Neuronal stem cell (in vitro differentiated cells): ENCODE results near the gene ABCC4.

Experiments used
- DNase-seq: peaks from one replicate; pipeline ENCODE4 v3.0.0-alpha.2; 2013; ENCODE audit warnings: low spot score
- H2AFZ ChIP-seq: one replicate; pipeline ENCODE4 v1.6.1; 2013; ENCODE audit warnings: mild to moderate bottlenecking, low read length, inconsistent platforms
- H2AK5ac ChIP-seq: 2 replicates; pipeline ENCODE4 v1.6.1; 2013; ENCODE audit warnings: low read depth, mild to moderate bottlenecking, inconsistent platforms, low read length, moderate library complexity, mixed read lengths
- H2BK120ac ChIP-seq: 2 replicates; pipeline ENCODE4 v1.6.1; 2013; ENCODE audit warnings: low read depth, mild to moderate bottlenecking, inconsistent platforms, low read length, moderate library complexity, mixed read lengths
- H2BK12ac ChIP-seq: one replicate; pipeline ENCODE4 v1.6.1; 2013; ENCODE audit warnings: low read length, inconsistent platforms
- H2BK15ac ChIP-seq: 2 replicates; pipeline ENCODE4 v1.6.1; 2013; ENCODE audit warnings: mild to moderate bottlenecking, low read length, inconsistent platforms, mixed read lengths
- H2BK5ac ChIP-seq: one replicate; pipeline ENCODE4 v1.6.1; 2013; ENCODE audit warnings: inconsistent platforms, mild to moderate bottlenecking, low read length, moderate library complexity
- H3K14ac ChIP-seq: one replicate; pipeline ENCODE4 v1.6.1; 2013; ENCODE audit warnings: low read length, inconsistent platforms
- H3K18ac ChIP-seq: 2 replicates; pipeline ENCODE4 v1.6.1; 2013; ENCODE audit warnings: low read length, inconsistent platforms
- H3K23ac ChIP-seq: 2 replicates; pipeline ENCODE4 v1.6.1; 2013; ENCODE audit warnings: low read depth, mild to moderate bottlenecking, mixed read lengths, low read length, inconsistent platforms; ENCODE audit not compliant: poor library complexity
- H3K27ac ChIP-seq: replicated peaks from 3 replicates; pipeline ENCODE4 v1.5.1; 2013; ENCODE audit warnings: low read length, inconsistent platforms
- H3K27me3 ChIP-seq, 3 experiments: 2 replicates each; pipeline ENCODE4 v1.6.1; 2013; ENCODE audit warnings: low read length in 3 of 3, mild to moderate bottlenecking in 2 of 3, inconsistent platforms in 1 of 3, low read depth in 1 of 3, mixed read lengths in 1 of 3, moderate library complexity in 1 of 3; ENCODE audit not compliant: control insufficient read depth in 3 of 3, insufficient read depth in 3 of 3
- H3K36me3 ChIP-seq, 2 donors: replicated peaks in 1 of 2; 2 replicates each; pipeline ENCODE4 v1.6.1; 2013; ENCODE audit warnings: low read length in 2 of 2; ENCODE audit not compliant: control insufficient read depth in 2 of 2, insufficient read depth in 2 of 2
- H3K4ac ChIP-seq: 2 replicates; pipeline ENCODE4 v1.6.1; 2013; ENCODE audit warnings: inconsistent platforms, mild to moderate bottlenecking, low read length, moderate library complexity
- H3K4me1 ChIP-seq, 2 donors: 1 replicate in 1 of 2; 2 replicates in 1 of 2; pipeline ENCODE4 v1.6.1; 2013; ENCODE audit warnings: low read length in 2 of 2, low read depth in 1 of 2; ENCODE audit not compliant: control insufficient read depth in 2 of 2, insufficient read depth in 1 of 2
- H3K4me2 ChIP-seq: one replicate; pipeline ENCODE4 v1.6.1; 2013; ENCODE audit warnings: mild to moderate bottlenecking, low read length, inconsistent platforms; ENCODE audit not compliant: insufficient read depth, poor library complexity, severe bottlenecking
- H3K4me3 ChIP-seq, 2 donors: 2 replicates each; pipeline ENCODE4 v1.5.1; 2013; ENCODE audit warnings: low read length in 2 of 2, mild to moderate bottlenecking in 2 of 2, inconsistent platforms in 1 of 2, moderate library complexity in 1 of 2
- H3K79me1 ChIP-seq: one replicate; pipeline ENCODE4 v1.6.1; 2013; ENCODE audit warnings: low read depth, mild to moderate bottlenecking, inconsistent platforms, low read length, moderate library complexity
- H3K9ac ChIP-seq: one replicate; pipeline ENCODE4 v1.6.1; 2013; ENCODE audit warnings: mild to moderate bottlenecking, low read depth, low read length, inconsistent platforms; ENCODE audit not compliant: poor library complexity
- H3K9me3 ChIP-seq, 2 donors: replicated peaks in 1 of 2; 2 replicates each; pipeline versions ENCODE3 to v1.6.1; 2013; ENCODE audit warnings: low read length in 2 of 2, mild to moderate bottlenecking in 2 of 2, inconsistent platforms in 1 of 2, low read depth in 1 of 2, mixed read lengths in 1 of 2, moderate library complexity in 1 of 2; ENCODE audit not compliant: control insufficient read depth in 2 of 2, insufficient read depth in 1 of 2
- H4K8ac ChIP-seq: one replicate; pipeline ENCODE4 v1.6.1; 2013; ENCODE audit warnings: low read depth, mild to moderate bottlenecking, inconsistent platforms, low read length, moderate library complexity
- H4K91ac ChIP-seq: one replicate; pipeline ENCODE4 v1.6.1; 2013; ENCODE audit warnings: low read length, low read depth, mild to moderate bottlenecking, inconsistent platforms; ENCODE audit not compliant: poor library complexity
- WGBS, 2 donors: extraction: QIAGEN DNeasy Blood & Tissue Kit; methylation state at CpG; one replicate each; pipeline ENCODE4 v1.1.7; 2013; ENCODE audit warnings: missing lambda C conversion rate in 2 of 2, mixed read lengths in 1 of 2; ENCODE audit not compliant: insufficient read length in 2 of 2, insufficient replicate concordance in 1 of 2; ENCODE audit errors: extremely low coverage in 2 of 2; 5-methylcytosine and 5-hydroxymethylcytosine counted together

The ABCC4 gene

GRCh38 chr13:95033890-95034289 lies 267.4 kb downstream of the ABCC4 start:
- H2AFZ ChIP-seq, result no peak overlapping the region
- H3K4ac ChIP-seq, result no peak overlapping the region
- H2BK12ac ChIP-seq, result no peak overlapping the region
- no peak overlapping the region for H3K4me2 ChIP-seq
- no peak overlapping the region for H3K18ac ChIP-seq
- H2BK5ac ChIP-seq, result no peak overlapping the region
- peaks cover 0 to 3% of the 10 kb centered on the region in 2 donors for H3K36me3 ChIP-seq
- no peak overlapping the region for H3K4me3 ChIP-seq
- no peak overlapping the region for H3K27ac ChIP-seq
- no peak overlapping the region for H2AK5ac ChIP-seq
- peaks cover 0 to 5% of the 10 kb centered on the region in 2 donors for H3K4me1 ChIP-seq
- no peaks in the 10 kb centered on the region for H3K79me1 ChIP-seq
- no peak overlapping the region for H3K14ac ChIP-seq
- H3K9me3 ChIP-seq, result no peaks in the 10 kb centered on the region
- no peak overlapping the region for H3K9ac ChIP-seq
- H4K8ac ChIP-seq, result no peak overlapping the region
- no peak overlapping the region for H2BK120ac ChIP-seq
- no peak overlapping the region for H3K23ac ChIP-seq
- H2BK15ac ChIP-seq, result no peak overlapping the region
- no peak overlapping the region for H4K91ac ChIP-seq
- DNase-seq, result no peak
- H3K27me3 ChIP-seq, result no peaks in the 10 kb centered on the region
- WGBS, 2 donors, result no CpG with 5 or more reads among the region's 1 CpG

- Histone ChIP-seq H2BK12ac (no peak overlapping the region), H3K18ac (no peak overlapping the region), H3K4me1 (peaks cover 0 to 5% of the 10 kb centered on the region in 2 donors), H2AFZ (no peak overlapping the region), H2AK5ac (no peak overlapping the region), H2BK15ac (no peak overlapping the region), H4K8ac (no peak overlapping the region), H3K4me3 (no peak overlapping the region), H3K79me1 (no peaks in the 10 kb centered on the region), H2BK5ac (no peak overlapping the region), H3K9me3 (no peaks in the 10 kb centered on the region), H3K23ac (no peak overlapping the region), H2BK120ac (no peak overlapping the region), H3K4ac (no peak overlapping the region), H3K9ac (no peak overlapping the region), H3K14ac (no peak overlapping the region), H3K4me2 (no peak overlapping the region), H3K27me3 (no peaks in the 10 kb centered on the region), H3K27ac (no peak overlapping the region), H3K36me3 (no peaks in the 10 kb centered on the region), H4K91ac (no peak overlapping the region)
- DNase-seq, result no peak
- no CpG with 5 or more reads among the region's 4 CpGs for WGBS, 2 donors
These were observed 269.1 kb downstream of the ABCC4 start for GRCh38 chr13:95032121-95032520.

GRCh38 chr13:95030821-95031343 lies 270.4 kb downstream of the ABCC4 start:
- Histone ChIP-seq H3K79me1 (no peaks in the 10 kb centered on the region), H3K23ac (no peak overlapping the region), H3K14ac (no peak overlapping the region), H3K27ac (no peak overlapping the region), H2AK5ac (no peak overlapping the region), H2BK15ac (no peak overlapping the region), H3K4ac (no peak overlapping the region), H4K8ac (no peak overlapping the region), H2BK12ac (no peak overlapping the region), H3K9me3 (no peaks in the 10 kb centered on the region), H3K36me3 (no peaks in the 10 kb centered on the region), H4K91ac (no peak overlapping the region), H2AFZ (no peak overlapping the region), H3K4me3 (no peak overlapping the region), H3K18ac (no peak overlapping the region), H3K4me1 (peaks cover 0 to 5% of the 10 kb centered on the region in 2 donors), H3K9ac (no peak overlapping the region), H2BK5ac (no peak overlapping the region), H2BK120ac (no peak overlapping the region), H3K4me2 (no peak overlapping the region), H3K27me3 (no peaks in the 10 kb centered on the region)
- WGBS, 2 donors, result no CpG with 5 or more reads among the region's 4 CpGs
- DNase-seq, result no peak

- H3K23ac ChIP-seq, result no peak overlapping the region
- no peak overlapping the region for H4K91ac ChIP-seq
- H4K8ac ChIP-seq, result no peak overlapping the region
- H3K4me2 ChIP-seq, result no peak overlapping the region
- no peak overlapping the region for H3K4ac ChIP-seq
- no peak overlapping the region for H2BK120ac ChIP-seq
- no peak overlapping the region for H3K4me3 ChIP-seq
- H2BK12ac ChIP-seq, result no peak overlapping the region
- DNase-seq, result no peak
- H3K27me3 ChIP-seq, result no peaks in the 10 kb centered on the region
- H3K9ac ChIP-seq, result no peak overlapping the region
- H2AFZ ChIP-seq, result no peak overlapping the region
- H3K79me1 ChIP-seq, result no peaks in the 10 kb centered on the region
- no CpG with 5 or more reads among the region's 3 CpGs for WGBS, 2 donors
- H3K4me1 ChIP-seq, result peaks cover 7 to 8% of the 10 kb centered on the region in 2 donors
- no peak overlapping the region for H3K27ac ChIP-seq
- no peaks in the 10 kb centered on the region for H3K9me3 ChIP-seq
- no peaks in the 10 kb centered on the region for H3K36me3 ChIP-seq
- no peak overlapping the region for H3K18ac ChIP-seq
- no peak overlapping the region for H3K14ac ChIP-seq
- H2BK15ac ChIP-seq, result no peak overlapping the region
- no peak overlapping the region for H2BK5ac ChIP-seq
- no peak overlapping the region for H2AK5ac ChIP-seq
These were observed 273.6 kb downstream of the ABCC4 start for GRCh38 chr13:95027638-95028037.
